Keratinocyte (primary cell): ENCODE measurements around the gene WFDC5.
"Not testable (repeated sequence)": the region's sequence is repeated elsewhere in the genome, so short reads cannot be mapped to it uniquely, and the experiment has no call there.

Experiments used
- EZH2 ChIP-seq: IDR thresholded peaks from one replicate; pipeline ENCODE4 v1.6.1; 2012; ENCODE audit warnings: inconsistent platforms, mild to moderate bottlenecking, low read length, moderate library complexity
- TF ChIP-seq, protein P1 (sequence below), 3 experiments: IDR thresholded peaks in 1 of 3; conservative IDR thresholded peaks in 1 of 3; optimal IDR thresholded peaks in 1 of 3; 2 replicates in 2 of 3; 3 replicates in 1 of 3; pipeline versions ENCODE3 to v1.5.1; 2011; ENCODE audit warnings: low read length in 3 of 3, mild to moderate bottlenecking in 3 of 3, moderate library complexity in 2 of 3, control low read depth in 1 of 3, inconsistent platforms in 1 of 3; ENCODE audit not compliant: insufficient read depth in 2 of 3; ENCODE audit errors: extremely low read depth in 1 of 3

DNA sequence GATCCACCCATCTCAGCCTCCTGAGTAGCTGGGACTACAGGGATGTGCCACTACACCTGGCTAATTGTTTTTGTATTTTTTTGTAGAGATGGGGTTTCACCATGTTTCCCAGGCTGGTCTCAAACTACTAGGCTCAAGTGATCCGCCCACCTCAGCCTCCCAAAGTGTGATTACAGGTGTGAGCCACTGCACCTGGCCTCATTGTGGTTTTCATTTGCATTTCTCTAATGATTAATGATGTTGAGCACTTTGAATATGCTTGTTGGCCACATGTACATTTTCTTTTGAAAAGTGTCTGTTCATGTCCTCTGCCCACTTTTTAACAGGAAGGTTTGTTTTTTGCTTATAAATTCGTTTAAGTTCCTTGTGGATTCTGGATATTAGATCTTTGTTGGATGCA is 51.9 kb downstream of the WFDC5 start:
- TF ChIP-seq, protein P1, sequence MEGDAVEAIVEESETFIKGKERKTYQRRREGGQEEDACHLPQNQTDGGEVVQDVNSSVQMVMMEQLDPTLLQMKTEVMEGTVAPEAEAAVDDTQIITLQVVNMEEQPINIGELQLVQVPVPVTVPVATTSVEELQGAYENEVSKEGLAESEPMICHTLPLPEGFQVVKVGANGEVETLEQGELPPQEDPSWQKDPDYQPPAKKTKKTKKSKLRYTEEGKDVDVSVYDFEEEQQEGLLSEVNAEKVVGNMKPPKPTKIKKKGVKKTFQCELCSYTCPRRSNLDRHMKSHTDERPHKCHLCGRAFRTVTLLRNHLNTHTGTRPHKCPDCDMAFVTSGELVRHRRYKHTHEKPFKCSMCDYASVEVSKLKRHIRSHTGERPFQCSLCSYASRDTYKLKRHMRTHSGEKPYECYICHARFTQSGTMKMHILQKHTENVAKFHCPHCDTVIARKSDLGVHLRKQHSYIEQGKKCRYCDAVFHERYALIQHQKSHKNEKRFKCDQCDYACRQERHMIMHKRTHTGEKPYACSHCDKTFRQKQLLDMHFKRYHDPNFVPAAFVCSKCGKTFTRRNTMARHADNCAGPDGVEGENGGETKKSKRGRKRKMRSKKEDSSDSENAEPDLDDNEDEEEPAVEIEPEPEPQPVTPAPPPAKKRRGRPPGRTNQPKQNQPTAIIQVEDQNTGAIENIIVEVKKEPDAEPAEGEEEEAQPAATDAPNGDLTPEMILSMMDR (optimal IDR thresholded peaks at IDR 0.05 in 1 of 3, IDR thresholded peaks at IDR 0.05 in 1 of 3, conservative IDR thresholded peaks at IDR 0.05 in 1 of 3; ENCODE audit: extremely low read depth in 1 of 3, insufficient read depth in 2 of 3, low read length in 3 of 3): not testable (repeated sequence)
- not testable (repeated sequence) for TF ChIP-seq EZH2
